C1 segment of cervical spinal cord (tissue), 14 donors: ENCODE data around the gene CTTNBP2NL.
"Not testable (repeated sequence)": the region's sequence is repeated elsewhere in the genome, so short reads cannot be mapped to it uniquely, and the experiment has no call there.

Source experiments
- DNase-seq, 14 donors: peaks; one replicate each; lab custom pipeline; 2025; lab: John Stamatoyannopoulos, UW

Gene CTTNBP2NL

DNA sequence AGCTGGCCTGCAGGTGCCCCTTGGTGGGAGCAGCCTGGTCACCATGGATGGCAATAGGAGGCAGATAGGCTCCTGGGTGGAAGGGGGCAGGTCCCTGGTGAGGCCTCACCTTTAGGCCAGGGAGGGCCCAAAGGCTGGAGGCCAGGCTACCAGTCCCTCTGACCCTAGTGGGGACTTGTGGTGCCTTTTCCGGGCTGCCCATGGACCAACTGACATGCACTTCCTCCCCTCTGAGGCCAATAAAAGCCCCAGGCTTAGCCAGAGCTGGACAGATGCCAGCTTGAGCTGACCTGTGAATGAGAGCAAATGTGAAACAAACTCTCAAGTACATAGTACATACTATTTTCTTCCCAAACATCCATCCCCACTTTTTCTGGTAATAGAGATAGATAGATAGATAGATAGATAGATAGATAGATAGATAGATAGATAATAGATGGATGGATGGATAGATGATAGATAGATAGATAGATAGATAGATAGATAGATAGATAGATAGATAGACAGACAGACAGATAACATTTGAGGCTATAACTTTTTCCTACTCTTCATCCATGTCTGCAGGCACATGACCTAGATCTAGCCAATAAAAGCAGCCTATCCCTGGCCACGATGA, 9.2 kb upstream of the CTTNBP2NL start:
- no peak for DNase-seq

DNA sequence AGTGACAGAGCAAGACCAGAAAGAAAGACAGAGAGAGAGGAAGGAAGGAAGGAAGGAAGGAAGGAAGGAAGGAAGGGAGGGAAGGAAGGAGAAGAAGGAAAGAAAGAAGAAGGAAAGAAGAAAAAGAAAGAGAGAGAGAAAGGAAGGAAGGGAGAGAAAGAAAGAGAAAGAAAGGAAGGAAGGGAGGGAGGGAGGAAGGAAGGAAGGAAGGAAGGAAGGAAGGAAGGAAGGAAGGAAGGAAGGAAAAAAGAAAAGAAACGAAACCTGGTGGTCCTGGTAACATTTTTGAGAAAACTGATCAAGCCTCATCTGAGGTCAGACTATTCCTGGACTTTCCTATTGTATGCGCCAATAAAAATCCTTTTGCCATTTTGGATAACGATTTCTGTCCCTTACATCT, 8.2 kb upstream of the CTTNBP2NL start:
- no peak for DNase-seq

DNA sequence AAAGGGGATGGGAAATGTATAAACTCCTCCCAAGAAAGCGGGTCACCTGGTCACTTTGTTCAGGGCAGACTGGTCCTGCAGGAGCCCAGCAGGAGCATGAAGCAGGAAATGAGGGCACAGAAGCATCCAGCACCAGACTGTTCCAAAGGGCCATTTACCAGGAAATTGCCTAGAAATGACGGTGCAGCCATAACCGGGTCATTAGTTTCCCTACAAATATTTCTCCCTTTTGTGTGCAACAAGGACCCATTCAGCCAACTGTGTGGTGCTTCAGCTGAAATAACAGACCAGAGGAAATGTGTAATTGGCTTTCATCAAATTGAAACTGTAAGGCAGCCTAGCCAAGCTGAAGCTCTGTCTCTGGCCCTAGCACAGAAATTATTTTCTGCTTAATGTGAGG, 7.6 kb upstream of the CTTNBP2NL start:
- peak in 3 of 14 donors; percentile 6 to 51 (median 26) for DNase-seq

DNA sequence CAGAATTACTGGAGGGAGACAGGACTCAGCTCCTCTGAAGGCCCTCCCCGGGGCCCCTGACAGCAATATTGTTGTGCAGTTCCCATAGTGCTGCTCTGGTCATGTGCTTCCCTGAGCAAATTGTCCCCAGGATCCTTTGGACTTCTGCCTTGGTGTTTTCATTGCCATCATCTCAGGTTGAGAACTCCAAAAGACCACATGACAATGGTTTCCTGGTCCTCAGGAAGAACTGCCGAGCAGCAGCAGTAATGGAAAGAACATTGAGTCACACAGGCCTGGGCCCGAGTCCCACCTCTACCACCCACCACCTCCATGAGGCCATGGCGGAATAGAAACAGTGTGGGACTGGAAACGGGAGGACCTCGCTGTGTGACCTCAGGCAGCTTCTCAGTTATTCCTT, 6.3 kb upstream of the CTTNBP2NL start:
- peak in 1 of 14 donors; percentile 67 for DNase-seq

DNA sequence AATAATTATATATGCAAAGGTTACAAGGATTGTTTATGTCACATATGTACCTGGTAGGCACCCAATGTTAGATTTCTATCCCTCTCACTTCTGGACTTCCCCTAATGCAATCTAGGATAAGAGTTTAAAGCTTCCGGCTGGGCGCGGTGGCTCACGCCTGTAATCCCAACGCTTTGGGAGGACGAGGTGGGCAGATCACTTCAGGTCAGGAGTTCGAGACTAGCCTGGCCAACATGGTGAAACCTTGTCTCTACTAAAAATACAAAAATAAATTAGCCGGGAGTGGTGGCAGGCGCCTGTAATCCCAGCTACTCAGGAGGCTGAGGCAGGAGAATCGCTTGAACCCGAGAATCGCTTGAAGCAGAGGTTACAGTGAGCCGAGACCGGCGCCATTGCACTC, 5.7 kb upstream of the CTTNBP2NL start:
- not testable (repeated sequence) for DNase-seq

DNA sequence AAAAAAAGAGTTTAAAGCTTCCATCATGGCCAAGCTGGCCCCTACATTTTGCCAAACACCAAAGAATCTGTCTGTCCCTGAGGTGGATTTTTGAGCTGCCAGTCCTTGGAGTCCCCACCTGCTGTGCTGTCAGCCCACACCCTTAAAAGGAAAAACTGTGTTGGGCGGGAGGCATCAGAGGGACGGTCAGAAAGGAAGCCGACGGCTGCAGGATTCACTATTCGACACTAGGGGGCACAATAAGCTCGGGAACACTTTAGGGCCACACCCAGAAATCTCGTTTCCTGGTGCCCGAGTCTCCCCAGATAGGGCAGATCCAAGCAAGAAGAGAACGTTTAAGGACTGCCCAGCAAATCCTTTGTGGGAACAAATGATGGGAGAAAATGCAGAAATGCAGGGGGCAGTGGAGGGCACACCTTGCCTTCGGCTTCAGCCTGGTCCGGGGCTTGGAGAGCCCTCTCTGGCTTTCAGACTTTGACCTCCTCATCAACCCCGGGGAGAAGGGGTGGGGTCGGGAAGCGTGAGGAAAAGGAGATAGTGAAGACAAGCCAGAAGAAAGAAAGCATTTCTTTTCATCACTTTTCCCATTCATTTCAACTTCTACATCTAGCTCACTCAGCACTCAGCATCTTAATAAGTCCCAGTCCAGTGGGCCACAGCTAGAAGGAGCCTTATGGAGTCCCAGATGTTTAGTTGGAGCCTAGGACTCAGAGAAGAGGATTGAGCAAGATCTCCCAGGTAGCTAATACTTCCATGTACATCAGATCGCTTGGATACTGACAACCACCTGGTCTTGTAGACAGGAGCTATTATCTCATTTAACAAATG, 5.0 kb upstream of the CTTNBP2NL start:
- DNase-seq = peak; percentile 30 to 89 (median 77)

DNA sequence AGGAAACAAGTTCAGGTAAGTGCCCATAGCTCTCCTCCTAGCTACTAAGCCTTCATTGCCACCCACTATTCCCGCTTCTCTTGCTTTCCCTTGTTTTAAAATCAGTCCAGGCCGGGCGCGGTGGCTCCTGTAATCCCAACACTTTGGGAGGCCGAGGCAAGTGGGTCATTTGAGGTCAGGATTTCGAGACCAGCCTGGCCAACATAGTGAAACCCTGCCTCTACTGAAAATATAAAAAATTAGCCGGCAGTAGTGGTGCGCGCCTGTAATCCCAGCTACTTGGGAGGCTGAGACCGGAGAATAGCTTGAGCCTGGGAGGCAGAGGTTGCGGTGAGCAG, 4.4 kb upstream of the CTTNBP2NL start:
- peak in 3 of 14 donors; percentile 15 to 31 (median 21) for DNase-seq

DNA sequence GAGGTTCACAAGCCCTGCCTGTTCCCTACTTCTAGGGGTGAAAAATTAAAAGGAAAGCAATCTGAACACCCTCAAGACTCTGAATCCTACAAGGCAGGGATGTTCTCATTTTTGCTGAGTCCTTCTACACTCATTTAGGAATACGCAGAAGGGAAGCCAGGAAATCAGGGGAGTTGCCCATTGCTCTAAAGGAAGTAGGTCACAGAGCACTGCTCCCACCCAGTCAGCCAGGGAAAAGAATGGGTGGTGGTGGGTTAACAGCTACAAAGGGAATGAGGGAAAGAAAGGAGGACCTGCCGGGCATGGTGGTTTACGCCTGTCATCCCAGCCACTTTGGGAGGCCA, 2.4 kb upstream of the CTTNBP2NL start:
- DNase-seq = peak in 1 of 14 donors; percentile 35

DNA sequence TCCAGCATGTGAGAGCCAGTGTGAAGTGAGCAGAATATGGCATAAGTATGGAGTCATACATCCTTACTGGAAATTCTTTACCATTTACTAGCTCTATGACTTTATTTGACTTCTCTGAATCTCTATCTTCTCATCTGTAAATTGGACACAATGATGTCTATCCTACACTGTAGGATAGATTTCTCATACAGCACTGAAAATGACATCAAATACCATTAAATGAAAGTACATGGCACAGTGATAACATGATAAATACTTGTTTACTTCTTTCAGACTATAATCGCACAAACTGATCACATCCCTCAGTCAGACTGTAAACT, 1.3 kb upstream of the CTTNBP2NL start:
- no peak for DNase-seq

DNA sequence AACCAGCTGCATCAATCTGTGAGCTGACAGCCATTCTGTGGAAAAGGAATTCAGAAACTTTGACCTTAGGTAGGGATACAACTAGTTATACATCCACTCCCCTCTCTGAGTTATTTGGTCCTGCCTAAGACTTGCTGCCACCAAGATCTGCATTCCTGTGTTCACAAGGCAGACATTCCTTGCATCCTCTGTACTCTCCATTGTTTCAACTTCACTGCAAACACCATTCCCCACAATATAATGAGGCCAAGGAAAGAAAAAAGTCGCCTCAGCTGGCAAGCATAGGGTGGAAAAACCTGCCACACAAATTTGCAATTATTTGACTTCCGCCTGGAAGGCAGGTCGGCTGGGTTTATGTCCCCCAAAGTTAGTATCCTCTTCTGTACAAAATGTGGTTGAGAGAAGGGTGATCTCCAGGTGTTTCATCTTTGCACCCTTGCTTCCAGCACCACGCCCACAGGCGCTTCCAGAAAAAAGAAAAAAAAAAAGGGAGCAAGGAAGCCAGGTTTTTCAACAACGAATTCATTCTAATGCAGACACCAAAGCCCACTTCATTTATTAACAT, 676 bp upstream of the CTTNBP2NL start:
- no peak for DNase-seq

DNA sequence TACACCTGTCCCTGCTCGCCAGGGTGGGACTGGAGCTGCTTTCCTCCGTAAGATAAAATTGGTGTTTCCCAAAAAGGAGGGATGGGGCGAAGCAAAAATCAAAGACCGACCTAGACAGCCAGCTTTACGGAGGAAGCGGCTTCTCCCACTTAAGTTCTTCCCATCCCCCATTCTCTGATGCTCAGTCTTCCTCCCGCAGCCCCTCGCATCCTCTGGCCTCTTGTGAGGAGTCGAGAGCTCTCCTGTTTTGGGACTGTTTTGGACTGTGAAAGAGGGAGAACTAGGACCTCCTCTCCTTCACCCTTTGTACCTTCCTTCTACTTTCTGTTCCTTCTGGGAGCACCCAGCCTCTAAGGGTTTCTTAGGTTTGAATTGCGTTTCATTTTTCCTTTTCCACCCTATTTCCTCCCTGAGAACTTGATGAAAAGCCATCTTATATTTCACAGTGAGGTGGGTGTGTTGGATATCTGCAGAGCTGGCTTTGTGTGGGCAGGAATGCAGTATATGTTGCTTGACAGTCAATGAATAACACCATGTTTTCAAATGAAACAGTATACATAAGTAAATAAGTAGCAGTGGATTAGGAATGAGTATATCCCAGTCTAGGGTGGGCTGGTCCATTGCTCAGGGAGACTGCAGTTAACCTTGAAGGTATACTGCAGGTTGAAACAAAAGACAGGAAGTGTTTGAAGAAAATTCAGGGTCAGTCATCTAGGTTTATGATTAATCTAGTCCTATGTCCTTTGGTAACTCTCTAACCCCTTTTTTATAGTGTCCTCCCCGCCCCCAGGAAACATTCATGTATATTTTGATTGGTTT, 848 bp downstream of the CTTNBP2NL start:
- DNase-seq = no peak

DNA sequence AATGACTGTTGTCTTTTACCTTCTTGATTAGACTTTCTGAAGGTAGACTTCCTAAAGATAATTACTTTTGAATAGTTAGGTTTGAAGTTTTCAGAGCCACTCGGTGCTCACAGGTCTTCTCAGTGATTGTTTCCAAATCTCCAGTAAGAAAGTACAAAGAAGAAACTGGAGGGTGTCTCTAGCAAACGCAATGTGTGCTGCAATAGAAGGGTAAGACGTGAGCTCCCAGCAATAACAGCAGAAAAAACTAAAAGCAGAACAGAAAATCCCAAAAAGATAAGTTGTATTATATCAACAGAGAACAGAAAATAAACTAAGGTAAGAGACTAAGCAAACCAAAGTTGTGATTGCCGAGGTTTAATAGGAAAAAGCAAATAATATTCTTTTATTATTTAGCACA, 1.8 kb downstream of the CTTNBP2NL start:
- DNase-seq = no peak

DNA sequence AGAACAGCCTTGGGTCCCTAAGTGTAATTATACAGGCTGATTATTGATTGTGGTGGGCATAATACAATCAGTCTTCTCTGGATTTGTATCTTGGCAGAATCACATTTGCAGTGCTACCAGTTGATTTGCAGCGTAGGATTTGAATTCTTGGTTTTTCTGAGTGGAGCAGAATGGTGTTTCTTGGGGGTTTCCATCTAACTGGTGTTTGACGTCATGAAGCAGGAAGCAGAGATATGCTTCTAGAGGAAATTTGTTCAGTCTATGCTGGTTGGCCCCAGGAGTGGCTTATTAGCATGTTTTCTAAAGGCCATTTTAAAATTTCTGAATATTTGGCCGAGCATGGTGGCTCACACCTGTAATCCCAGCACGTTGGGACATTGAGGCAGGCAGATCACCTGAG, 3.4 kb downstream of the CTTNBP2NL start:
- DNase-seq = no peak

DNA sequence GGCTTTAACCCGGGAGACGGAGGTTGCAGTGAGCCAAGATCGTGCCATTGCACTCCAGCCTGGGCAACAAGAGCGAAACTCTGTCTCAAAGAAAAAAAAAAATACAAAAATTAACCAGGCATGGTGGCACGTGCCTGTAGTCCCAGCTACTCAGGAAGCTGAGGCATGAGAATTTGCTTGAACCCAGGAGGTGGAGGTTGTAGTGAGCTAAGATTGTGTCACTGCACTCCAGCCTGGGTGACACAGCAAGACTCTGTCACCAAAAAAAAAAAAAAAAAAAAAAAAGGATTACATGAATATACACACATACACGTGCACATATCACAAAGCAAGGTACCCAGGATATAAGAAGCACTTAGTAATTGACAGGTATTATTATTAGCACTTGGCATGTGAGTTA, 4.7 kb downstream of the CTTNBP2NL start:
- DNase-seq = not testable (repeated sequence)

DNA sequence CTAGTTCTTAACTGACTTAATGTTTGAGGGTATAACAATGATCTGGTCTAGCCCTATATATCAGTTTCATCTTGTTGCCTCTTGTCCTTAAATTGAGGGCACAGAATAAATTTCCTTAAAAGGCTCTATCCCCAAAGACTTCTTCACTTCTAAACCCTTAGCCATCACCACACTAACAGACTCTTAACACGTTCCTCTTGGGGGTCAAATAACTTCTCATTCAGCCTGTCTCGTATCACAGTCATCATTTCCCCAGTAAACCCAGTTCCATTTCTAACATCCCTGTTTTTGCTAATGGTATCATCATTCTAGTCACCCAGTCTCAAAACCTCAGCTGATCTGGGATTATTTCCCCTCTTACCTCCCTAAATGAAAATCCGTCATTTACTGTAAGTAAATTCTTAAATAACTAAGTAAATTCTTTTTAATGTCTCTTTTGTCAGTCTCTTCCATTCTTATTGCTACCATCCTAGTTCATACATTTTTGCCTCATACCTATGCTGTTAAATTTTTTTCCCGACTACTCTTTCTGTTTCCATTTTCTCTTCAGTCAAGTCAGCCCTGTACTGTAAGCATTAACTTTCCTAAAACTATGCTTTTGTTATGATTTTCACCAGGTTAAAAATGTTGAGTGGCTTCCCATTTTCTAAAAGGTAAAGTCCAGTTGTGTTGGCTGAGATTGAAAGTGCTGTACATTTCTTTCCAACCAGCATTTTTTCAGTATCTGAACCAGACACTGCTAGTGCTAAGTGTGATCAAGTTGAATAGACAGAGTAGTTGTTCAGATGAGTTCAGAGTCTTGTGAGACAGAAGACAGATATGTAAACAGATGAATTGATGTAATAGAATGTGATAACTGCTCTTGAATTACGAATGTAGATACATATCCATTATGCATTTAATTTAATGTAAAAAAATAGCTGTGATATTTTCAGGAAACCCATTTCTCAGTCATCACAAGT, 6.9 kb downstream of the CTTNBP2NL start:
- no peak for DNase-seq

DNA sequence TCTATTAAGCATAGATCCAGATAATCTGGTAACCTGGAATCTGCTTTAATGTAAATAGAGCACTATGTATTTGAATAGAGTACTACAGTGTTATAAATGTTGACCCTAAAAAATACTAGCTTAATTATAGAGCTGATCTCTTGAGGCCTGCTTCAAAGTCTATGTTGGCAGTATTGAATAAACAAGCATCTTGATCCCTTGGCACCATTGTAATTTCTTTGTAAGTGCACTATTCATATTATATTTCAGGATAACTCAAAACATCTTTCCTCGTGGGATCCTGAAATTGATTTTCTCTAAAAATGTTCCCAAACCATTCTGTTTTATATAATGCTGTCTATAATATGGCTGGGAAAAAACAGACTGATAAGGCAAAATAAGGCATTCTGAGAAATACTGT, 10.8 kb downstream of the CTTNBP2NL start:
- DNase-seq = no peak

DNA sequence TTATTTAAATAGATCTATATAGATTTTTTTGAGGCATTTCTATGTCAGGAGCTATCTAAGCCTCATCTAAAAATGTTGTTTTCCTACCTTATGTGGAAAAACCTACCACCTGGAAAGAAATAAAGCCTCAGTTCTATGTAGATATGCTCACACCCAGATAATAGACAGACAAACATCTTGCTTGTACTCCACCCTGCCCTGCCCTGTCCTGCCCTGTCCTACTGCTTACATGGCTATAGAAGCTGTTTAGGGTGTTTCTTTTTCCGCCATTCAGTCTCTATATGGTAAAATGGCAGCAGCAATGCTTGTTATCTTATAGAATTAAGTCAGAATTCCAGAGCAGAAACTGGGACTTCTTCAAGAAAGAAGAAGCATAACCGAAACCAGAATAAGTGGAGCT, 13.4 kb downstream of the CTTNBP2NL start:
- DNase-seq = no peak

DNA sequence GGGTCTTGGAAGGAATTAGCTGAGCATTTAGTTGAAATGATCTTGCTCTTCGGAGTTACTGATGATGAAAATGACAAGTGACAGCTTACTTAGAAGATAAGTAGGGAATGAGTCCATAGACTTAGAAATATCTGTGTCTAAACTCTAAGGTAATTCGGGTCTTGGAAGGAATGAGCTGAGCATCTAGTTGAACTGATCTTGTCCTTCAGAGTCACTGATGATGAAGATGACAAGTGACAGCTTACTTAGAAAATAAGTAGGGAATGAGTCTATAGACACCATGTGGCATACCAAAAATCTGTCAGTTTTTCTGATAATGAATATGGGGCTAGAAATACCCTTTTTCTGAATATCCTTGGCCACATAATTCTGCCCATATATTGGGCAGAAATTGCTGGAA, 14.7 kb downstream of the CTTNBP2NL start:
- no peak for DNase-seq

DNA sequence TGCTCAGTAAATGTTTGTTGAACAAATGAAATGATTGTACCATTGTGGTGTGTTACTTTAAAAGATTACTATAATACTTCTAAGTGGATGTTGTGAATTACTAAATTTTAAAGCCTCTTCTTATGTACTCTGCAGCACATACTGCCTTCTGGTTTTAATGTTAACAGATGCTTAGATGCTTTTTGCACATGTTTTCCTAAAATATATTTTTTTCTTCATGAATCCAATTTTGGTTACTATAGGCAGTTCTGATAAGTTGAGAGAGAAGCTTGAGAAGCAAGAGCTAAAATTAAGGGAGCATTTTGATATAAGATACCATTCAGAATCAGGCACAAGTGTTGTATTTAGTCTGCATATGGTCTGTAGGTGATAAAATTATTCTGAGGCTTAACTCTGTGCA, 21.3 kb downstream of the CTTNBP2NL start:
- no peak for DNase-seq

DNA sequence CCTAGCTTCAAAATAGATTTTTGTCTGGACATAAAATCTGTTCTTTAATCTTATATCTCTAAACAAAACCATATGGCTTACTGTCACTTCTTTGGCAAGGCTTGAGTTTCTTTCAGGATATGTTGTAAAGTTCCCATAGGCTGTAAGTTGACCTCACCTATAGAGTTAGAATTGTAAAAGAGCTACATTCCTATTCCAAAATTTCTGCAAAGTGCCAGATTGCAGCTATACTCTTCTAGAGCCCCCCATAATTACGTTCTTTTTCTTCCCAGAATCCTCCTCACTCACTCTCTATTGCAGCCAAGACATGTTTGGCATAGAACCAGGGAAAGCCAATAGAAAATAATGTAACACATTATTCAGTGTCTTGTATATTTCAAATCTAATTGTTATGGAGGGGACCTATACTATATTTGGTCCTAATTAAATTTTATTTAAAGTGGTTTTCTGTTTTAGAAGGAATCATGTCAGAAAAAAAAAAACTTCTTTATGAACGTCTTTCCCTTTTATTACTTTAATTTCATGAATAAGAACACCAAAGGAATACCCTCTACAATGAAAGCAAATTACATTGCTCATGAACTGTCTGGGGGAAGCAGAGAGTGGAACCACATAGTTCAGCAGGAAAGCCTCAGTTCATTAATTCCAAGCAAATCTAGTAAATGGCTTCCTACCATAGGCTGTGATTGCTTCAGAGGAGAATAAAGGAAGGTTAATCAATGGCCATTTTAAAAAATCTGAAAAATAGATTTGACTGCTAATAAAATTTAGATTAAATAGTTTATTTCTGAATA, 22.3 kb downstream of the CTTNBP2NL start:
- DNase-seq = no peak

DNA sequence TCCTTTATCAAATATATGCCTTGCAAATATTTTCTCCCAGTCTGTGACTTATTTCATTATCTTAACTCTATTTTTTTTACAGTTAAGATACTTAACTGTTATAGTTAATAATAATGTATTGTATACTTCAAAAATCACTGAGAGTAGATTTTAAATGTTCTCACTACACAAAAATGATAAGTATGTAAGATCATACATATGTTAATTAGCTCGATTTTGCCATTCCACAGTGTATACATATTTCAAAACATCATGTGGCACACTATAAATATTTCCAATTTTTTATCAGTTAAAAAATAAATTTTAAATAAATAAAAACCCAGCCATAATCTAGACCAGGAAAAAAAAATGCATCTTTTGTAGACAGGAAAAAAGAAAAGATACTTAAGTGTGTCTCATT, 27.2 kb downstream of the CTTNBP2NL start:
- no peak for DNase-seq
